ENCODE data around the gene SERF2.

SERF2 gene

DNA sequence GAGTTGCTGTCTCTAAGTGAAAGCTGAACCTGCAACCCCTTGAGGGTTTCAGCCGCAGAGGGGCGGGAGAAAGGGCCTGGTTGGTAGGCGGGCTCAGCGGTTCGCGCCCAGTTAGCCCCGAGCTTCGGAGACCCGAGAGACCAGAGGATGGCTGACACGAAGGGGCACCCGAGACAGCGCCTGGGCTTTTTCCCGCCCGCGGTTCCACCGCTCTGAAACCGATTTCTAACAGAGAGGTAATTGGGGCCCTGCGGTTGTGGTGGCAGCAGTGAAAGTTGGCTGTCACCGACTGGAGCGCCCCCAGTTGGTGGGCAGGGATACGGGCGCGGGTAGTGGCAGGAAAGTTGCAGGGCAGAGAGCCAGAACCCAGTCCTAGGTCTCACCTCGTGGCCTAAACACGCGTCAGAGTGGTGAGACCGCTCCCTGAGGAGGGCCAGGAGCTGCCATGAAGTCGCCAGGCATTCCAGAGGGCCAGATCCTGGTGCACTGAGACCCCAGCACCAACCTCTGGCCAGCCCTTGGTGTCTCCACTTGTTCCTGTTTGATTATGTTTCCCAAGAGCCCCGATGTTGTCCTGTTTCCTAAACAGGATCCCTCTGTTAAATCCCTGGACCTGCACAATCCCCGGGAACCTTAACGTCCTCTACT lies 14.7 kb upstream of the SERF2 start:
- H3K27ac ChIP-seq, result peak overlapping the region; percentile 88 to 89
- H3K36me3 ChIP-seq, result peaks cover 0 to 19% (median 16%) of the 10 kb centered on the region in 3 donors
- no peaks in the 10 kb centered on the region for H3K27me3 ChIP-seq
- peak; percentile 77 to 92 for DNase-seq
- intact Hi-C loops (cut with DNase I; ENCODE audit: low total_unique reads), result loop anchor here (10.0 kb wide), 1 partner anchor 263 kb away; the partner anchor contains the start of gene MAP1A
- peaks cover 0 to 22% (median 13%) of the 10 kb centered on the region in 4 donors for H3K4me1 ChIP-seq
- H3K4me3 ChIP-seq, result peak overlapping the region; percentile 54 to 68
- H3K9me3 ChIP-seq, result no peaks in the 10 kb centered on the region
- TF ChIP-seq CTCF (IDR thresholded peaks at IDR 0.05), result peak; percentile 75 to 80

DNA sequence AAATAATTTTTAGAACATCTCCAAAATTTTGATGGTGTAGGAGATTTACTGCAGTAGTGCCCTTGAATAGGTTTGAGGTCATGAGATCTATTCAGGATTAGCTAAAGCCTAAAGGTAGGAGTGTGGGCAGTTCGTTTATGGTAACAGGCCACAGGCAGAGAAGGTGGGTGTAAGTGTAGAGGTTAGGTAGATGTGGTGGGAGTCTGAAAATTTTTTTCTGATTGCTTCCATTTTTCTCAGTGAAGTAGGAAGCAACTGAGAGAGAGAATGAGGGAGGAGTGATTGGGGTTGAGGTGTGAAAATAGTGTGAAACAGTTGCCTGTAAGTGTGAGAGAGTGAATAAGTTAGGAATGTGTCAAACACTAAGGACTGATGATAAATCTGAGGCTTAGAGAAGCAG lies 13.1 kb upstream of the SERF2 start:
- H3K9me3 ChIP-seq, result no peaks in the 10 kb centered on the region
- no peak for DNase-seq
- no peaks in the 10 kb centered on the region for H3K27me3 ChIP-seq
- no peak overlapping the region for H3K27ac ChIP-seq
- peaks cover 0 to 22% (median 13%) of the 10 kb centered on the region in 4 donors for H3K4me1 ChIP-seq
- no peak for TF ChIP-seq CTCF (IDR thresholded peaks at IDR 0.05)
- H3K4me3 ChIP-seq, result no peak overlapping the region
- peaks cover 0 to 3% (median under 1%) of the 10 kb centered on the region in 3 donors for H3K36me3 ChIP-seq
- intact Hi-C loops (cut with DNase I; ENCODE audit: low total_unique reads), result loop anchor here (10.0 kb wide), 1 partner anchor 264 kb away; the partner anchor contains the start of gene MAP1A

DNA sequence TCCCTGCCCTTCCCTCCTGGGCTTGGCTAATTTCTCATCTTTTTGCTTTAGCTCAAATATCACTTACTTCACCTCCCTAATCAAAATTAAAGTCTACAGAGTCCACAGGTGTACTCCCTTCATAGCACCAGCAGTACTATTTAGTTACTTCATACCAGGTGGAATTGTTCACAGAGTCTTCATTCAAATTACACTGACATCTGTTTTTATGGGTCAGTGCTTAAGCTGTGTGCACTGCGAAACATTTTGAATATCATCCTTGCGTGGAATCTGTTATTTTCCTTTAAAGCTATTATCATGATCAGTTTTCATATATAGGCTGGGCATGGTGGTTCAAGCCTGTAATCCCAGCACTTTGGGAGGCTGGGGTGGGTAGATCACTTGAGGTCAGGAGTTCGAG lies 2.7 kb upstream of the SERF2 start:
- H3K27me3 ChIP-seq, result no peaks in the 10 kb centered on the region
- no peak for DNase-seq
- intact Hi-C loops (cut with DNase I; ENCODE audit: low total_unique reads), result no loop called here
- H3K9me3 ChIP-seq, result no peaks in the 10 kb centered on the region
- no peak for TF ChIP-seq CTCF (IDR thresholded peaks at IDR 0.05)
- H3K4me3 ChIP-seq, result no peak overlapping the region
- peaks cover 0 to 16% (median 14%) of the 10 kb centered on the region in 4 donors for H3K4me1 ChIP-seq
- peaks cover 0 to 9% (median 9%) of the 10 kb centered on the region in 3 donors for H3K36me3 ChIP-seq
- no peak overlapping the region for H3K27ac ChIP-seq

DNA sequence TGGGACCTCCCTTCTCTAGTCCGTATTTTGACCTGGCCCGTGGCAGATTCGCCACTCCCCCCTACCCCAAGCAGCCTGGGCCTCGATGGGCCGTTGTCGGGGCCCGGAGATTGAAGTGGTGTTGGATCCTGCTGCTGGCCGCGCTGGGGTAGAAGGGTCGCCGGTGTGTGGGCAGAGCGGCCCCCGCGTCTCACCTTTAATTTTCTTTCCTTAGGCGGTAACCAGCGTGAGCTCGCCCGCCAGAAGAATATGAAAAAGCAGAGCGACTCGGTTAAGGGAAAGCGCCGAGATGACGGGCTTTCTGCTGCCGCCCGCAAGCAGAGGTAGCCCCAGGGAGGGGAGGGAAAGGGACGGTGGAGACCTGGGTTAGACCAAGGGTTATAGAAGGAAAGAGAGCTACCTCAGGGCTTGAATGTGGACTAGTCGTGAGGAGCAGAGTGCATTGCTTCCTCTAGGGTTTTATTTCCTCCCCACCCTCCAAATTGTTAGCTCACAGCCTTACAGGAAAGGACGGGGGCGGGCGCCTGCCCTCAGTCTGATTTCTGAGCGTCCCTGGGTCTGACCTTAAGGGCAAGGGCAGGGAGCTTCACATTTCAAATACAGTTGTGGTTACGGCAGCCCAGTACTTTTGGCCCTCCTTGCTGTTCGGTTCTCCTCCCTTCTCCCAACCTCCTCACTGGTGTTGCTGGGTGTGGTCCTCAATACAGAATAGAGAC lies 799 bp downstream of the SERF2 start:
- Histone ChIP-seq H3K9me3 (no peaks in the 10 kb centered on the region), H3K4me3 (peak overlapping the region; percentile 97 to 98), H3K4me1 (peaks cover 0 to 51% (median 36%) of the 10 kb centered on the region in 4 donors), H3K27ac (peak overlapping the region; percentile 99 to 100), H3K27me3 (no peaks in the 10 kb centered on the region), H3K36me3 (peaks cover 24 to 35% (median 25%) of the 10 kb centered on the region in 3 donors)
- no peak for DNase-seq
- TF ChIP-seq CTCF (IDR thresholded peaks at IDR 0.05), result no peak
- intact Hi-C loops (cut with DNase I; ENCODE audit: low total_unique reads), result no loop called here

GRCh38 chr15:43793647-43794046 lies 1.5 kb downstream of the SERF2 start:
- Histone ChIP-seq H3K36me3 (peaks cover 24 to 36% (median 25%) of the 10 kb centered on the region in 3 donors), H3K4me3 (peak overlapping the region; percentile 97 to 98), H3K4me1 (peaks cover 0 to 58% (median 40%) of the 10 kb centered on the region in 4 donors), H3K27ac (peak overlapping the region; percentile 99 to 100), H3K27me3 (no peaks in the 10 kb centered on the region), H3K9me3 (no peaks in the 10 kb centered on the region)
- intact Hi-C loops (cut with DNase I; ENCODE audit: low total_unique reads), result no loop called here
- no peak for DNase-seq
- TF ChIP-seq CTCF (IDR thresholded peaks at IDR 0.05), result no peak
